HEK293T (cell line): Measurements from ENCODE around the gene ACVR1B.

Experiments
- ARNT ChIP-seq: fragments of 450-650 bp; IDR thresholded peaks from 2 replicates; pipeline ENCODE4 v1.6.1; 2017; ENCODE audit warnings: mild to moderate bottlenecking
- FOXM1 ChIP-seq: fragments of 450-650 bp; IDR thresholded peaks from 2 replicates; pipeline ENCODE4 v1.6.1; 2017; ENCODE audit warnings: mild to moderate bottlenecking, borderline replicate concordance
- NFRKB ChIP-seq: fragments of 450-650 bp; IDR thresholded peaks from 2 replicates; pipeline ENCODE4 v1.6.1; 2016; ENCODE audit warnings: mild to moderate bottlenecking, moderate library complexity
- PKNOX1 ChIP-seq: fragments of 450-650 bp; IDR thresholded peaks from 2 replicates; pipeline ENCODE4 v1.6.1; 2016
- SP1 ChIP-seq: fragments of 450-650 bp; IDR thresholded peaks from 2 replicates; pipeline ENCODE4 v1.6.1; 2017
- SUZ12 ChIP-seq: fragments of 450-650 bp; IDR thresholded peaks from 2 replicates; pipeline ENCODE4 v1.6.1; 2016; ENCODE audit warnings: mild to moderate bottlenecking
- TARDBP ChIP-seq: fragments of 450-650 bp; IDR thresholded peaks from 2 replicates; pipeline ENCODE4 v1.6.1; 2016
- ZNF384 ChIP-seq: fragments of 450-650 bp; IDR thresholded peaks from 2 replicates; pipeline ENCODE4 v1.6.1; 2016

- no peak for TF ChIP-seq FOXM1
- TF ChIP-seq NFRKB, result no peak
- TF ChIP-seq SP1, result no peak
- no peak for TF ChIP-seq PKNOX1
- TF ChIP-seq SUZ12, result no peak
- TF ChIP-seq TARDBP, result no peak
- TF ChIP-seq ARNT, result no peak
- TF ChIP-seq ZNF384, result no peak
Measured at GRCh38 chr12:51972422-51972812, 20.9 kb downstream of the ACVR1B start.
